ENCODE data around the gene DCAF7. TPM values are rescaled to one million over a fixed set of nuclear protein-coding genes. Genes with fewer than 3 reads are reported as not detected.

The DCAF7 gene
- total RNA-seq, 1 donor from 2014 or later, result 115 TPM

- H3K36me3 Mint-ChIP-seq (ENCODE audit: low read depth), result peaks cover 26% of the 10 kb centered on the region
- peaks cover 17% of the 10 kb centered on the region for H3K4me1 Mint-ChIP-seq
- H3K4me3 Mint-ChIP-seq, result peak overlapping the region; percentile 91
- no peaks in the 10 kb centered on the region for H3K27me3 Mint-ChIP-seq
- peak; percentile 64 for DNase-seq
- peak overlapping the region; percentile 90 for H3K27ac Mint-ChIP-seq
- intact Hi-C loops (cut with micrococcal nuclease), result no loop called here
- H3K9me3 Mint-ChIP-seq, result no peaks in the 10 kb centered on the region
Observed at GRCh38 chr17:63601439-63602371, 51.4 kb downstream of the DCAF7 start.

- H3K27me3 Mint-ChIP-seq, result no peaks in the 10 kb centered on the region
- peak; percentile 77 for DNase-seq
- peaks cover 26% of the 10 kb centered on the region for H3K4me1 Mint-ChIP-seq
- H3K9me3 Mint-ChIP-seq, result no peaks in the 10 kb centered on the region
- peak overlapping the region; percentile 87 for H3K27ac Mint-ChIP-seq
- peak overlapping the region; percentile 50 for H3K4me3 Mint-ChIP-seq
- intact Hi-C loops (cut with micrococcal nuclease), result no loop called here
- peaks cover 49% of the 10 kb centered on the region for H3K36me3 Mint-ChIP-seq (ENCODE audit: low read depth)
Observed at GRCh38 chr17:63609816-63610573, 59.7 kb downstream of the DCAF7 start.

- peaks cover 26% of the 10 kb centered on the region for H3K4me1 Mint-ChIP-seq
- DNase-seq, result peak; percentile 63
- intact Hi-C loops (cut with micrococcal nuclease), result no loop called here
- no peaks in the 10 kb centered on the region for H3K9me3 Mint-ChIP-seq
- H3K27ac Mint-ChIP-seq, result peak overlapping the region; percentile 87
- no peaks in the 10 kb centered on the region for H3K27me3 Mint-ChIP-seq
- peak overlapping the region; percentile 68 for H3K4me3 Mint-ChIP-seq
- H3K36me3 Mint-ChIP-seq (ENCODE audit: low read depth), result peaks cover 42% of the 10 kb centered on the region
Observed at GRCh38 chr17:63610854-63611253, 60.6 kb downstream of the DCAF7 start.

GRCh38 chr17:63611354-63611753 lies 61.1 kb downstream of the DCAF7 start:
- peak overlapping the region; percentile 87 for H3K27ac Mint-ChIP-seq
- peak; percentile 72 for DNase-seq
- intact Hi-C loops (cut with micrococcal nuclease), result no loop called here

GRCh38 chr17:63613663-63614062 lies 63.4 kb downstream of the DCAF7 start:
- Mint-ChIP-seq H3K9me3 (no peaks in the 10 kb centered on the region), H3K4me3 (no peak overlapping the region), H3K27ac (no peak overlapping the region), H3K4me1 (peaks cover 26% of the 10 kb centered on the region), H3K27me3 (peaks cover 8% of the 10 kb centered on the region), H3K36me3 (ENCODE audit: low read depth) (peaks cover 18% of the 10 kb centered on the region)
- intact Hi-C loops (cut with micrococcal nuclease), result loop anchor here (2.0 kb wide), 1 partner anchor 63 kb away; the partner anchor contains the start of gene DCAF7
- no peak for DNase-seq

More at GRCh38 chr17:63611354-63611753, 61.1 kb downstream of the DCAF7 start:
- Mint-ChIP-seq H3K4me3 (peak overlapping the region; percentile 68), H3K4me1 (peaks cover 26% of the 10 kb centered on the region), H3K9me3 (no peaks in the 10 kb centered on the region), H3K27me3 (no peaks in the 10 kb centered on the region), H3K36me3 (ENCODE audit: low read depth) (peaks cover 37% of the 10 kb centered on the region)

GRCh38 chr17:63621229-63621683 lies 71.0 kb downstream of the DCAF7 start:
- H3K9me3 Mint-ChIP-seq, result no peaks in the 10 kb centered on the region
- DNase-seq, result no peak
- peak overlapping the region; percentile 68 for H3K27ac Mint-ChIP-seq
- peaks cover 2% of the 10 kb centered on the region for H3K36me3 Mint-ChIP-seq (ENCODE audit: low read depth)
- peak overlapping the region; percentile 91 for H3K4me3 Mint-ChIP-seq
- H3K27me3 Mint-ChIP-seq, result peaks cover 11% of the 10 kb centered on the region
- H3K4me1 Mint-ChIP-seq, result peaks cover 27% of the 10 kb centered on the region
- intact Hi-C loops (cut with micrococcal nuclease), result loop anchor here (5.0 kb wide), 1 partner anchor 174 kb away; the partner anchor contains the start of gene CYB561

DNA sequence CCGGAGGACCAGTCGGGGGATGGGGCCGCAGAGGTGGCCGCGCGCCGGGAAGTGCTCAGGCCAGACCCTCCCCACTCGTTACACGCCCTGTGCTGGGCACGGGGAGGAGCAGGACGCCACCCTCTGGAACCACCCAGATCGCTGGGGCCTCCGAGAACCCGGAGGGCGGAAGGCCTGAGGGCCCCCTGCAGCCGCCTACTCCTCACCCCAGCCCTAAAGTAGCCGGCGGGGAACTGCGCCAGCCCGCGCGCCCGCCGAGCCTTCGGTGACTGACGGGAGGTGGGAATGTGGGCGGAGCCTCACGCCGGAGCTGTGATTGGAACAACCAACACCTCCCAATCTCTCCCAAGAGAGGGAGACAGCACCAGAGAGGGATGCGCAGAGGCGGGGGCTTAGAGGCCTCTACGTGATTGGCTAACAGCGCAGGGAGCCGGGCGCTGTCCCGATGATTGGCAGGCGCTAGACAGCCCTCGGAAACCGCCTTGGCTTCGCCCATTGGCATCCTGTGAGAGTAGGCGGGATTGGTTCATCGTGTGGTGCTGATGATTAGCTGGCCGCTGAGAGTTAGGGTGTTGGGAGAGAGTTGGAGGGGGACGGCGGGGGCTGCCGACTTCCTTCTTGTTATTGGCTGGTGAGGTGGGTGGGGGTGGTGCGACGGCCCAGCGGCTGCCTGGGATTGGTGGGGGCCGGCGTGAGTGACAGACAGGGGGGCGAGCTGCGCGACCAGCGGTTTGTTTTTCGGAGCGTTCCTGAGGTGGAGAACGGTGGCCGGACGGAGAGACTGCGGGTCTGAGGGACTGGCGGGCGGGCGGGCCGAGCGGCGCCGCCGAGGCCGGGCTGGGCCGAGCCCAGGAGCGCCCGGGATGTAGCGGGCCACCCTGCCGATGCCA lies 71.7 kb downstream of the DCAF7 start, which contains the start of gene MAP3K3:
Gene MAP3K3, plus strand, starts transcription at position 734 of the 890 bp plus-strand sequence. CDS start 343 bp downstream, outside the sequence.
- H3K27ac Mint-ChIP-seq, result peak within 1 kb of the TSS; percentile 96
- peak within 1 kb of the TSS; percentile 99 for H3K4me3 Mint-ChIP-seq
- peak; percentile 99 for DNase-seq
- H3K9me3 Mint-ChIP-seq, result no peaks in the 10 kb centered on the region
- H3K36me3 Mint-ChIP-seq (ENCODE audit: low read depth), result peaks cover 2% of the 10 kb centered on the region
- intact Hi-C loops (cut with micrococcal nuclease), result loop anchor here (1.0 to 5.0 kb wide), 5 partner anchors 72 to 175 kb away; partner anchors contain the start of genes CCDC47, CYB561, DCAF7 and LIMD2
- peaks cover 11% of the 10 kb centered on the region for H3K27me3 Mint-ChIP-seq
- peaks cover 30% of the 10 kb centered on the region for H3K4me1 Mint-ChIP-seq

DNA sequence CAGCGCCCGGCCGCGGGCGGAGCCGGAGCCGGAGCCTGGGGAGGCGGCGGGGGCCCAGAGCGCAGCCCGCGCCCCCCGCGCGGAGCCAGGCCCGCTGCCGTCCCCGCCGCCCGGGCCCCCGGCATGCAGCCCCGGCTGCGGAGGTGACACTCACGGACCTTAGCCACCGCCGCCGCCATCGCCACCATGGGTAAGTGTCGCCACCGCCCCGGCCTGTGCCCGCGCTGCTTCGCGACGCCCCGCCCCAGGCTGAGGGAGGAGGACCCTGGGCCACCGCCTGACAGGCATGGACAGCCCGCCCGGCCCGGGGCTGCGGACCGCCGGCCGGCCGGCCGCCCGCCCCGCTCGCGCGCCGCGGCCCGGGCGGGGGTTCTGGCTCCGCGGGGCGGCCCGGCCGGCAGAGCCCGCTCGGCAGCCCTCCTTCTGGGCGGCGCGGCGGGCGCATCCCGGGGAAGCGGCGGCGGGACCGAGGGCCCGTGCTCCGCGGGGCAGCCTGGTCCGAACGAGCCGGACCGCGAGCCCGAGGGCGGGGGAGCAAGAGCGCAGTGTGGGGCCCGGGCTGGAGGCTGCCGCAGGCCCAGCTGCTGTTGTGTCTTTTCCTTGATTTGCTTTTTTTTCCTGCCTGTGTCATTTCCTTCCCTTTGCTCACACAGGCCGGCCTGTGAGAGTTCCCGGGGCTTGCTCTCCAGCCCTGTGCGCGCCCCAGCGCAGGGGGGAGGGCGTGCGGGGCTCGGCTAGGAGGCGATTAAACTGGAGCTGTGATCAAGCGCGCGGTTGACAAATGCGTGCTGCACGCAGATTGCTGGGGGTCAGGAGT lies 72.5 kb downstream of the DCAF7 start:
- Mint-ChIP-seq H3K4me3 (peak overlapping the region; percentile 99), H3K4me1 (peaks cover 30% of the 10 kb centered on the region), H3K36me3 (ENCODE audit: low read depth) (peaks cover 2% of the 10 kb centered on the region), H3K9me3 (no peaks in the 10 kb centered on the region), H3K27me3 (peaks cover 7% of the 10 kb centered on the region), H3K27ac (peak overlapping the region; percentile 96)
- intact Hi-C loops (cut with micrococcal nuclease), result loop anchor here (1.0 to 5.0 kb wide), 5 partner anchors 72 to 175 kb away; partner anchors contain the start of genes CCDC47, CYB561, DCAF7 and LIMD2
- peak; percentile 90 for DNase-seq

DNA sequence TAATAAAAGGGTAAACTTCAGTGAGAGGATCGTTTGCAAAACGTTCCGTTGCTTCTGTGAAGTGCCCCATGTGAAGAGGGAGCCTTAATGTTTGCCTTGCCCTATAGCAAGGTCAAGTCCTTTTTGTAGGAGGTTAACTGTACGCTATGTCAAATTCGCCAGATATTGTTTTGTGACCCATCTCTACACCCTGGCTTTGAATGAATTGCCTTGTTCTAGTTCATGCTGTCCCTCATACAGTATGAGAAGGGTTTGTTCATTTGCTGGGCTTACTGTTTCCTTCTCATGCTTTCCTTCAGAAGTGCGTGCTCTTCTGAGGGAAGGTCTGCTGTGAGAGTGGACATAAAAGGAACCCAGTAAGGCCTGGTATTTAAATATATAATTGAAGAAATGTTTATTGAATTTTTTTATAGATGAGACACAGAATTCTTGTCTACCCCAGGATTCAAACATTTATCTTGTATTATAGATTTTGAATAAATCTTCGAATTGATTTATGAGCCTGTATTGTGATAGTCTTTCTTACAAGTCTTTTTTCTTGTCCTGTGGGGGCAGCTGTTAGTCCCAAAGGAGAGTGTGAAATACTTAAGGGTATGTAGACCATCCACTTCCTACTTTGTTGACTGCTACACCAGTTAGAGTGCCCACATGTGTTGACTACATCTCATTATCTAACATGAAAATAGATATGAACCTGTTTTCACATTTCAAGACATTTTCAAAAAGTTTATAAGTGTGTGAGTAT lies 73.7 kb downstream of the DCAF7 start:
- Mint-ChIP-seq H3K27ac (peak overlapping the region; percentile 96), H3K4me1 (peaks cover 32% of the 10 kb centered on the region)

GRCh38 chr17:63624531-63624880 lies 74.2 kb downstream of the DCAF7 start:
- Mint-ChIP-seq H3K27ac (no peak overlapping the region), H3K4me3 (peak overlapping the region; percentile 41), H3K4me1 (peaks cover 32% of the 10 kb centered on the region), H3K27me3 (no peaks in the 10 kb centered on the region), H3K36me3 (ENCODE audit: low read depth) (peaks cover 3% of the 10 kb centered on the region), H3K9me3 (no peaks in the 10 kb centered on the region)
- no peak for DNase-seq
- intact Hi-C loops (cut with micrococcal nuclease), result loop anchor here (5.0 kb wide), 1 partner anchor 177 kb away; the partner anchor contains the start of gene CYB561

More for the DNA sequence above, 73.7 kb downstream of the DCAF7 start:
- intact Hi-C loops (cut with micrococcal nuclease), result loop anchor here (5.0 kb wide), 1 partner anchor 177 kb away; the partner anchor contains the start of gene CYB561
- peaks cover 2% of the 10 kb centered on the region for H3K27me3 Mint-ChIP-seq
- no peaks in the 10 kb centered on the region for H3K9me3 Mint-ChIP-seq
- peaks cover 3% of the 10 kb centered on the region for H3K36me3 Mint-ChIP-seq (ENCODE audit: low read depth)
- no peak for DNase-seq
- peak overlapping the region; percentile 99 for H3K4me3 Mint-ChIP-seq

- no peaks in the 10 kb centered on the region for H3K9me3 Mint-ChIP-seq
- peaks cover 3% of the 10 kb centered on the region for H3K36me3 Mint-ChIP-seq (ENCODE audit: low read depth)
- no peak overlapping the region for H3K4me3 Mint-ChIP-seq
- peaks cover 28% of the 10 kb centered on the region for H3K4me1 Mint-ChIP-seq
- no peaks in the 10 kb centered on the region for H3K27me3 Mint-ChIP-seq
- DNase-seq, result no peak
- intact Hi-C loops (cut with micrococcal nuclease), result no loop called here
- H3K27ac Mint-ChIP-seq, result no peak overlapping the region
Observed at GRCh38 chr17:63626551-63627180, 76.4 kb downstream of the DCAF7 start.

All from activated CD4-positive, alpha-beta T cell treated with anti-CD3 and anti-CD28 coated beads, Interleukin-2, amount 10 ng/mL, durations not matched to agents 24 days and 14 days (primary cell).